Measurements from ENCODE around the gene MBD3L2B.
"Not testable (repeated sequence)": the region's sequence is repeated elsewhere in the genome, so short reads cannot be mapped to it uniquely, and the experiment has no call there.

Gene MBD3L2B

DNA sequence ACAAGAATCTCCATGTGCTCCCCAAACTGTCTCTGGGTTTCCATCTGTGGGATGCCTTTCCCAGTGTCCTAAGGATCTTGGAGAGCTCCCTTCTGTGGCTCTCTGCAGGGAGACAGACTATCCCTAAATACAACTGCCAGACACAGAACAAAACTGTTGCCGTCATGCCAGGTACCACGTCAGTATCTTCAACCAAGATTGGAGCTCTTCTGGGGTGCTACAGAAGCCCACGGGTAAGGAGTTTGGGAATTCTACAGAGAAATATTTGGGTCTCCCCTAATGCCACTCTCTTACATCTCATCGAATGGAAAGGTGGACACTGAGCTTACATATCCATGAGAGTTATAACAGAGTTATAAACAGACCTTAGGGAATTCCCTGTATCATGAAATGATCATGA, 42.1 kb upstream of the MBD3L2B start:
- DNase-seq (ENCODE audit: extremely low read depth, low read depth) = no peak
- no peak overlapping the region for H3K4me3 ChIP-seq (replicated peaks; ENCODE audit: low read depth, low read length)
- TF ChIP-seq, protein P1, sequence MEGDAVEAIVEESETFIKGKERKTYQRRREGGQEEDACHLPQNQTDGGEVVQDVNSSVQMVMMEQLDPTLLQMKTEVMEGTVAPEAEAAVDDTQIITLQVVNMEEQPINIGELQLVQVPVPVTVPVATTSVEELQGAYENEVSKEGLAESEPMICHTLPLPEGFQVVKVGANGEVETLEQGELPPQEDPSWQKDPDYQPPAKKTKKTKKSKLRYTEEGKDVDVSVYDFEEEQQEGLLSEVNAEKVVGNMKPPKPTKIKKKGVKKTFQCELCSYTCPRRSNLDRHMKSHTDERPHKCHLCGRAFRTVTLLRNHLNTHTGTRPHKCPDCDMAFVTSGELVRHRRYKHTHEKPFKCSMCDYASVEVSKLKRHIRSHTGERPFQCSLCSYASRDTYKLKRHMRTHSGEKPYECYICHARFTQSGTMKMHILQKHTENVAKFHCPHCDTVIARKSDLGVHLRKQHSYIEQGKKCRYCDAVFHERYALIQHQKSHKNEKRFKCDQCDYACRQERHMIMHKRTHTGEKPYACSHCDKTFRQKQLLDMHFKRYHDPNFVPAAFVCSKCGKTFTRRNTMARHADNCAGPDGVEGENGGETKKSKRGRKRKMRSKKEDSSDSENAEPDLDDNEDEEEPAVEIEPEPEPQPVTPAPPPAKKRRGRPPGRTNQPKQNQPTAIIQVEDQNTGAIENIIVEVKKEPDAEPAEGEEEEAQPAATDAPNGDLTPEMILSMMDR (IDR thresholded peaks at IDR 0.05; ENCODE audit: low read depth, low read length, missing control alignments) = no peak

DNA sequence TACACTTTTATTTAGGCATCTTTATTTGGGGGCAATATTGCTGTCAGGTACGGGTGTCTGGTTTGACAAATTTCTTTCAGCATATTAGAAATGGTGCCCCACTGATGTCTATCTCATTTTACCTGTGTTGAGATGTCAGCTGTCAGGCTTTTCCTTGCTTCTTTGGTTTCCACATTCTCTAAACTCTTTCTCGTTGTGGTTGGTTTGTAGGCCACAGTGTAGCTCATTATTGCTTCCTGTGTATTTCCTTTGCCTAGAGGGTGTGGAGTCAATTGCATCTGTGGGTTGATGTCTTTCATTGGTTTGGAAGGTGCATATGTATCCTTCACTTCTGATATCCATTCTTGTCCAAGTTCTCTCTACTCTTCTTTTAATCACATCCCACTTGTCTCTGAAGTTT, 38.7 kb upstream of the MBD3L2B start:
- H3K4me3 ChIP-seq (replicated peaks; ENCODE audit: low read depth, low read length); DNase-seq (ENCODE audit: extremely low read depth, low read depth): not testable (repeated sequence)

DNA sequence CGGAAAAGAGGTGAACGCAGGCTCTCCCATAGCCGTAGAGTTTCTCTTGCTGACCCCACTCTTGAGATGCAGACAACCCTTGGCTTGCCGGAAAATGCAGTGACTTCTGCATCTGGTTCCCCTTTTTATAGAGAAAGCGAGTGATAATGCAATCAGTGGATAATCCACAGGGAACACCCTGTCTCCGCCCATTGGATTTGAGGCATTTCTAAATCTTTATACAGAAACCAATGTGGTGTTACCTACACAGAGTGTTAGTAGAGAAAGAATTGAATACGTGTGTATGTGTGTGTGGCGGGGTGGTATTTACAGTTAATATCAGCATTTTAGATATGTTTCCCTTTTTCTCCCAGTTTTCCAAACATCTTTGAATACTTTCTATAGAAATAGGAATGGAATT, 37.3 kb upstream of the MBD3L2B start, which contains the start of gene MBD3L3:
MBD3L3 (minus strand) TSS at position 101 of the 400 bp plus-strand sequence; CDS start at position 30, 71 bp downstream.
- H3K4me3 ChIP-seq (replicated peaks; ENCODE audit: low read depth, low read length); DNase-seq (ENCODE audit: extremely low read depth, low read depth): not testable (repeated sequence)

DNA sequence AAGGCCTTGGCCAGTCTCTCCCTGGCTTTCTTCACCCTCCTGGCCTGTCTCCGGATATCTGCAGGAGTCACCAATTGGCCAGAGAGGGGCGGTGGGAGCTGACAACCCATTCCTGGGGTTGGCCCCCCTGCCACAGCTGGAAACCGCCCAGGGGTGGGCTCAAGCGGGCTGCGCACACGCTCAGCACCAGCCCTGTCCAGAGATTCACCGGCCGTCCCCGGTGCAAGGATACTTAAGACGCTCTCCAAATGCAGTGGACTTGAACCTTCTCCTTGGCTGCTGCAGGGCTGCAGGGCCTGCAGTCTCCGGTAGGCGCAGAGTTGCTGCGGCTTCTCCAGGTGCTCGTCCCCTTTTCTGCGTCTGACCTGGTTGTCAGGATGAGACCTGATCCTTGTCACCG, 35.1 kb upstream of the MBD3L2B start:
- H3K4me3 ChIP-seq (replicated peaks; ENCODE audit: low read depth, low read length); DNase-seq (ENCODE audit: extremely low read depth, low read depth): not testable (repeated sequence)

DNA sequence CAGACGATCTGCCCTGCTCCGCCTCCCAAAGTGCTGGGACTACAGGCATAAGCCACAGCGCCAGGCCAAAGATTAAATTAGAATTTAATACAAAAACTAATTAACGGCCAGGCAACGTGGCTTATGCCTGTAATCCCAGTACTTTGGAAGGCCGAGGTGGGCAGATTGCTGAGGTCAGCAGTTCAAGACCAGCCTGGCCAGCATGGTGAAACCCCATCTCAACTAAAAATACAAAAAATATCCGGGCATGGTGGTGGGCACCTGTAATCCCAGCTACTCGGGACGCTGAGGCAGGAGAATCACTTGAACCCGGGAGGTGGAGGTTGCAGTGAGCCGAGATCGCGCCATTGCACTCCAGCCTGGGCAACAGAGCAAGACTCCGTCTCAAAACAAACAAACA, 34.4 kb upstream of the MBD3L2B start:
- DNase-seq (ENCODE audit: extremely low read depth, low read depth); H3K4me3 ChIP-seq (replicated peaks; ENCODE audit: low read depth, low read length): not testable (repeated sequence)

DNA sequence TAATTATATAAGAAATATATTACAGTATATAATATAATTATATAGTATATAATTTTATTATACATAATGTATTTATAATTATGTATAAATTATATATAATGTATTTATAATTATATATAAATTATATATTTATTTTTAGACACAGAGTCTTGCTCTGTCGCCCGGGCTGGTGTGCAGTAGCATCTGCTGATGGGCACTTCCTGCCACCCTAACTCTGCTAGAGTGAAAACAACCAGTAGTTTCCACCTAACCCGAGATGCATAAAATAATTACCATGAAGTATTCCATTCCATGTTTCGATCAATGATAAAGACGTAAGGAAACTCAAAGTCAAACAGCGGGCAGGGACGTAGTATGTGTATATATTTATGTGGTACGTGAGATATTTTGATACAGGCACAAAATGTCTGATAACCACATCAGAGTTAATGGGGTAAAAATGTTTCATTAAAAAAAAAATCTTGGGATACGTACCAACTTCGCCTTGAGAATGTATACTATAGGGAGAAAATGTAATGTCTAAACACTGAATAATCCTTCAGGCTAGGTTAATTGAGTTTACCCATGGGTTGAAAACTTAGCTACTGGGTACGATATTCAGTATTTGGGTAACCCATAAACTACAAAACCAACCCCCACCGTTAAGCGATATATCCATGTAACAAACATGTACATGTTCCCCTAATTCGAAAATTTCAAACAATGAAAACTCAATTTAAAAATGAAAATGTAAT, 33.6 kb upstream of the MBD3L2B start:
- DNase-seq (ENCODE audit: extremely low read depth, low read depth); H3K4me3 ChIP-seq (replicated peaks; ENCODE audit: low read depth, low read length): not testable (repeated sequence)

DNA sequence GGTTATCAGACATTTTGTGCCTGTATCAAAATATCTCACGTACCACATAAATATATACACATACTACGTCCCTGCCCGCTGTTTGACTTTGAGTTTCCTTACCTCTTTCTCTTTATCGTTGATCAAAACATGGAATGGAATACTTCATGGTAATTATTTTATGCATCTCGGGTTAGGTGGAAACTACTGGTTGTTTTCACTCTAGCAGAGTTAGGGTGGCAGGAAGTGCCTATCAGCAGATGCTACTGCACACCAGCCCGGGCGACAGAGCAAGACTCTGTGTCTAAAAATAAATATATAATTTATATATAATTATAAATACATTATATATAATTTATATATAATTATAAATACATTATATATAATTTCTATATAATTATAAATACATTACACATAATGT, 31.7 kb upstream of the MBD3L2B start:
- not testable (repeated sequence) for DNase-seq (ENCODE audit: extremely low read depth, low read depth); H3K4me3 ChIP-seq (replicated peaks; ENCODE audit: low read depth, low read length)

DNA sequence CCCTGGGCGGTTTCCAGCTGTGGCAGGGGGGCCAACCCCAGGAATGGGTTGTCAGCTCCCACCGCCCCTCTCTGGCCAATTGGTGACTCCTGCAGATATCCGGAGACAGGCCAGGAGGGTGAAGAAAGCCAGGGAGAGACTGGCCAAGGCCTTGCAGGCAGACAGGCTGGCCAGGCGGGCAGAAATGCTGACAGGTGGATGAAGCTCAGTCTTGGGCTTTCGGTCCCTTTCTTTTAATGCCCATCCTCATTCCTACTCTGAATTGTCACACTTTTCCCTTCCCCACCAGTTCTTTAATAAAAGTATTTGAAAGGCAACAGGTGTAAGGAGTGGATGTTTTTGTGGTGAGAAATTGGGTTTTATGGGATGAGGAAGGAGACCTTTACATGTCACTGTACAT, 30.2 kb upstream of the MBD3L2B start:
- H3K4me3 ChIP-seq (replicated peaks; ENCODE audit: low read depth, low read length); DNase-seq (ENCODE audit: extremely low read depth, low read depth): not testable (repeated sequence)

DNA sequence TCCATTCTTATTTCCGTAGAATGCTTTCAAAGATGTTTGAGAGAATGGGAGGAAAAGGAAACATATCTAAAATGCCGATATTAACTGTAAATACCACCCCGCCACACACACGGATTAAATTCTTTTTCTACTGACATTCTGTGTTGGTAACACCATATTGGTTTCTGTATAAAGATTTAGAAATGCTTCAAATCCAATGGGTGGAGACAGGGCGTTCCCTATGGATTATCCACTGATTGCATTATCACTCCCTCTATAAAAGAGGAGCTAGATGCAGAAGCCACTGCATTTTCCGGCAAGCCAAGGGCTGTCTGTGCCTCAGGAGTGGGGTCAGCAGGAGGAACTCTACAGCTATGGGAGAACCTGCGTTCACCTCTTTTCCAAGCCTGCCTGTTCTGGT, 27.8 kb upstream of the MBD3L2B start, which contains the start of gene MBD3L2:
MBD3L2 (plus strand) TSS at position 301 of the 400 bp plus-strand sequence; CDS start at position 354, 53 bp downstream.
- H3K4me3 ChIP-seq (replicated peaks; ENCODE audit: low read depth, low read length); DNase-seq (ENCODE audit: extremely low read depth, low read depth): not testable (repeated sequence)

DNA sequence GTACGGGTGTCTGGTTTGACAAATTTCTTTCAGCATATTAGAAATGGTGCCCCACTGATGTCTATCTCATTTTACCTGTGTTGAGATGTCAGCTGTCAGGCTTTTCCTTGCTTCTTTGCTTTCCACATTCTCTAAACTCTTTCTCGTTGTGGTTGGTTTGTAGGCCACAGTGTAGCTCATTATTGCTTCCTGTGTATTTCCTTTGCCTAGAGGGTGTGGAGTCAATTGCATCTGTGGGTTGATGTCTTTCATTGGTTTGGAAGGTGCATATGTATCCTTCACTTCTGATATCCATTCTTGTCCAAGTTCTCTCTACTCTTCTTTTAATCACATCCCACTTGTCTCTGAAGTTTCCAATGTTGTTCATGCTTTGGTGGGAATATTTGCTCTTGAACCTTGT, 20.3 kb upstream of the MBD3L2B start:
- DNase-seq (ENCODE audit: extremely low read depth, low read depth); H3K4me3 ChIP-seq (replicated peaks; ENCODE audit: low read depth, low read length): not testable (repeated sequence)

DNA sequence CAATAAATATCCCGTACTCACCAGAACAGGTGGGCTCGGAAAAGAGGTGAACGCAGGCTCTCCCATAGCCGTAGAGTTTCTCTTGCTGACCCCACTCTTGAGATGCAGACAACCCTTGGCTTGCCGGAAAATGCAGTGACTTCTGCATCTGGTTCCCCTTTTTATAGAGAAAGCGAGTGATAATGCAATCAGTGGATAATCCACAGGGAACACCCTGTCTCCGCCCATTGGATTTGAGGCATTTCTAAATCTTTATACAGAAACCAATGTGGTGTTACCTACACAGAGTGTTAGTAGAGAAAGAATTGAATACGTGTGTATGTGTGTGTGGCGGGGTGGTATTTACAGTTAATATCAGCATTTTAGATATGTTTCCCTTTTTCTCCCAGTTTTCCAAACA, 18.8 kb upstream of the MBD3L2B start, which contains the start of gene MBD3L4:
MBD3L4 (minus strand) TSS at position 101 of the 400 bp plus-strand sequence; CDS start at position 66, 35 bp downstream.
- H3K4me3 ChIP-seq (replicated peaks; ENCODE audit: low read depth, low read length); DNase-seq (ENCODE audit: extremely low read depth, low read depth): not testable (repeated sequence)

DNA sequence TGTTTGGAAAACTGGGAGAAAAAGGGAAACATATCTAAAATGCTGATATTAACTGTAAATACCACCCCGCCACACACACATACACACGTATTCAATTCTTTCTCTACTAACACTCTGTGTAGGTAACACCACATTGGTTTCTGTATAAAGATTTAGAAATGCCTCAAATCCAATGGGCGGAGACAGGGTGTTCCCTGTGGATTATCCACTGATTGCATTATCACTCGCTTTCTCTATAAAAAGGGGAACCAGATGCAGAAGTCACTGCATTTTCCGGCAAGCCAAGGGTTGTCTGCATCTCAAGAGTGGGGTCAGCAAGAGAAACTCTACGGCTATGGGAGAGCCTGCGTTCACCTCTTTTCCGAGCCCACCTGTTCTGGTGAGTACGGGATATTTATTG, 9.0 kb upstream of the MBD3L2B start, which contains the start of gene MBD3L5:
MBD3L5 (plus strand) TSS at position 301 of the 400 bp plus-strand sequence; CDS start at position 335, 34 bp downstream.
- not testable (repeated sequence) for DNase-seq (ENCODE audit: extremely low read depth, low read depth); H3K4me3 ChIP-seq (replicated peaks; ENCODE audit: low read depth, low read length)

DNA sequence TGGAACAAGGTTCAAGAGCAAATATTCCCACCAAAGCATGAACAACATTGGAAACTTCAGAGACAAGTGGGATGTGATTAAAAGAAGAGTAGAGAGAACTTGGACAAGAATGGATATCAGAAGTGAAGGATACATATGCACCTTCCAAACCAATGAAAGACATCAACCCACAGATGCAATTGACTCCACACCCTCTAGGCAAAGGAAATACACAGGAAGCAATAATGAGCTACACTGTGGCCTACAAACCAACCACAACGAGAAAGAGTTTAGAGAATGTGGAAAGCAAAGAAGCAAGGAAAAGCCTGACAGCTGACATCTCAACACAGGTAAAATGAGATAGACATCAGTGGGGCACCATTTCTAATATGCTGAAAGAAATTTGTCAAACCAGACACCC, 7.6 kb upstream of the MBD3L2B start:
- DNase-seq (ENCODE audit: extremely low read depth, low read depth); H3K4me3 ChIP-seq (replicated peaks; ENCODE audit: low read depth, low read length): not testable (repeated sequence)
